Keratinocyte (primary cell): ENCODE measurements around the gene GALNT14. TPM values are rescaled to one million over a fixed set of nuclear protein-coding genes. Genes with fewer than 3 reads are reported as not detected.

ENCODE experiments used
- DNase-seq: peaks from one replicate; pipeline ENCODE4 v3.0.0-alpha.2; 2011; ENCODE audit warnings: low read depth, missing footprints, low spot score
- FAIRE-seq: peaks from 2 replicates; lab custom pipeline; 2011; peaks lifted over from hg19 to GRCh38; lab: Jason Lieb, UNC
- H2AFZ ChIP-seq: 2 replicates; pipeline ENCODE4 v1.6.0; 2012; ENCODE audit warnings: low read length, control low read depth, inconsistent platforms; ENCODE audit not compliant: control insufficient read depth
- H3K27ac ChIP-seq: 2 replicates; pipeline ENCODE4 v1.5.1; 2011; ENCODE audit warnings: low read length; ENCODE audit not compliant: control insufficient read depth, insufficient read depth
- H3K27me3 ChIP-seq: 3 replicates; pipeline ENCODE4 v1.6.0; 2011; ENCODE audit warnings: low read length; ENCODE audit not compliant: control insufficient read depth, insufficient read depth; ENCODE audit errors: extremely low read depth
- H3K36me3 ChIP-seq, 2 experiments: 2 replicates in 1 of 2; 3 replicates in 1 of 2; pipeline ENCODE4 v1.5.1; 2011; ENCODE audit warnings: low read length in 2 of 2, mild to moderate bottlenecking in 1 of 2; ENCODE audit not compliant: control insufficient read depth in 2 of 2, insufficient read depth in 2 of 2; ENCODE audit errors: extremely low read depth in 1 of 2
- H3K4me1 ChIP-seq: 3 replicates; pipeline ENCODE4 v1.5.1; 2011; ENCODE audit warnings: low read length; ENCODE audit not compliant: control insufficient read depth, insufficient read depth; ENCODE audit errors: extremely low read depth
- H3K4me2 ChIP-seq: 3 replicates; pipeline ENCODE4 v1.6.0; 2011; ENCODE audit warnings: low read depth, low read length; ENCODE audit not compliant: control insufficient read depth, insufficient read depth; ENCODE audit errors: extremely low read depth
- H3K4me3 ChIP-seq, 3 experiments: fragments of 200-600 bp in 1 of 3; sonication (generic) in 1 of 3; 2 replicates in 2 of 3; 3 replicates in 1 of 3; pipeline ENCODE4 v1.5.1; 2011 to 2016; ENCODE audit warnings: low read length in 3 of 3, mild to moderate bottlenecking in 3 of 3, control low read depth in 2 of 3, inconsistent platforms in 1 of 3, low read depth in 1 of 3, mixed read lengths in 1 of 3, mixed run types in 1 of 3, moderate library complexity in 1 of 3; ENCODE audit not compliant: control insufficient read depth in 2 of 3, insufficient read depth in 2 of 3; ENCODE audit errors: extremely low read depth in 1 of 3
- H3K79me2 ChIP-seq: 2 replicates; pipeline ENCODE4 v1.6.0; 2012; ENCODE audit warnings: low read length; ENCODE audit not compliant: control insufficient read depth, insufficient read depth
- H3K9ac ChIP-seq: 3 replicates; pipeline ENCODE4 v1.6.0; 2011; ENCODE audit warnings: low read length; ENCODE audit not compliant: control insufficient read depth, insufficient read depth; ENCODE audit errors: extremely low read depth
- H3K9me1 ChIP-seq: 3 replicates; pipeline ENCODE4 v1.6.0; 2011; ENCODE audit warnings: low read length; ENCODE audit not compliant: control insufficient read depth, insufficient read depth; ENCODE audit errors: extremely low read depth
- H3K9me3 ChIP-seq: 2 replicates; pipeline ENCODE4 v1.5.1; 2012; ENCODE audit warnings: low read depth, low read length; ENCODE audit not compliant: control insufficient read depth
- H4K20me1 ChIP-seq: 3 replicates; pipeline ENCODE4 v1.6.0; 2011; ENCODE audit warnings: low read length; ENCODE audit not compliant: control insufficient read depth, insufficient read depth; ENCODE audit errors: extremely low read depth
- CTCF ChIP-seq, 3 experiments: IDR thresholded peaks in 1 of 3; conservative IDR thresholded peaks in 1 of 3; optimal IDR thresholded peaks in 1 of 3; 2 replicates in 2 of 3; 3 replicates in 1 of 3; pipeline versions ENCODE3 to v1.5.1; 2011; ENCODE audit warnings: low read length in 3 of 3, mild to moderate bottlenecking in 3 of 3, moderate library complexity in 2 of 3, control low read depth in 1 of 3, inconsistent platforms in 1 of 3; ENCODE audit not compliant: insufficient read depth in 2 of 3; ENCODE audit errors: extremely low read depth in 1 of 3
- EZH2 ChIP-seq: IDR thresholded peaks from one replicate; pipeline ENCODE4 v1.6.1; 2012; ENCODE audit warnings: inconsistent platforms, mild to moderate bottlenecking, low read length, moderate library complexity
- dilution Hi-C: fragments of 300-500 bp; cut with MboI; formaldehyde crosslinking; loops from one replicate; pipeline ENCODE4 v1.7.0; 2020; ENCODE audit warnings: low sequenced_read_pairs; ENCODE audit not compliant: extremely low pct_ligation_motif_present
- polyA plus RNA-seq, 5 experiments: library from polyadenylated mRNA; depleted of rRNA in 3 of 5; stranded (reverse) in 3 of 5; stranded (forward) in 1 of 5; unstranded in 1 of 5; fragments of >200 nt; gene quantifications; 1 replicate in 1 of 5; 2 replicates in 3 of 5; 3 replicates in 1 of 5; pipeline versions ENCODE4 v1.2.1 to v1.2.3, GENCODE V29; 2011 to 2012; ENCODE audit warnings: missing spikeins in 2 of 5, low read depth in 1 of 5, low replicate concordance in 1 of 5

The GALNT14 gene
- polyA plus RNA-seq, 1 donor (not counting 4 experiments of a cell fraction or from before 2014, with no cell fraction given): 27.4 TPM

- dilution Hi-C loops: no loop called here
- FAIRE-seq: no peak
- H3K9me1 ChIP-seq: no peaks in the 10 kb centered on the region
Observed at GRCh38 chr2:30932870-30933269, 205.4 kb downstream of the GALNT14 start.

GRCh38 chr2:30931841-30932407 lies 206.3 kb downstream of the GALNT14 start:
- no peak overlapping the region for H2AFZ ChIP-seq
- no peak overlapping the region for H3K4me3 ChIP-seq
- H3K9me3 ChIP-seq: no peaks in the 10 kb centered on the region
- no peaks in the 10 kb centered on the region for H4K20me1 ChIP-seq
- no peaks in the 10 kb centered on the region for H3K27me3 ChIP-seq
- peaks cover 0 to 3% of the 10 kb centered on the region in 2 experiments for H3K36me3 ChIP-seq
- TF ChIP-seq CTCF (optimal IDR thresholded peaks at IDR 0.05 in 1 of 3, IDR thresholded peaks at IDR 0.05 in 1 of 3, conservative IDR thresholded peaks at IDR 0.05 in 1 of 3; ENCODE audit: extremely low read depth in 1 of 3, insufficient read depth in 2 of 3, low read length in 3 of 3) (no peak), EZH2 (no peak)
- no peak for FAIRE-seq
- no peaks in the 10 kb centered on the region for H3K4me1 ChIP-seq
- DNase-seq: no peak
- H3K9me1 ChIP-seq: no peaks in the 10 kb centered on the region
- dilution Hi-C loops: no loop called here
- H3K4me2 ChIP-seq: no peak overlapping the region
- H3K27ac ChIP-seq: no peak overlapping the region
- H3K9ac ChIP-seq: no peak overlapping the region
- H3K79me2 ChIP-seq: no peaks in the 10 kb centered on the region

More at GRCh38 chr2:30932870-30933269, 205.4 kb downstream of the GALNT14 start:
- H3K4me3 ChIP-seq: no peak overlapping the region
- no peaks in the 10 kb centered on the region for H3K27me3 ChIP-seq
- H2AFZ ChIP-seq: no peak overlapping the region
- H4K20me1 ChIP-seq: no peaks in the 10 kb centered on the region
- no peak overlapping the region for H3K27ac ChIP-seq
- H3K9me3 ChIP-seq: no peaks in the 10 kb centered on the region
- DNase-seq: no peak
- no peaks in the 10 kb centered on the region for H3K79me2 ChIP-seq
- no peak overlapping the region for H3K4me2 ChIP-seq
- H3K36me3 ChIP-seq: peaks cover 0 to 2% of the 10 kb centered on the region in 2 experiments
- no peak for TF ChIP-seq CTCF (optimal IDR thresholded peaks at IDR 0.05 in 1 of 3, IDR thresholded peaks at IDR 0.05 in 1 of 3, conservative IDR thresholded peaks at IDR 0.05 in 1 of 3; ENCODE audit: extremely low read depth in 1 of 3, insufficient read depth in 2 of 3, low read length in 3 of 3)
- TF ChIP-seq EZH2: no peak
- H3K9ac ChIP-seq: no peak overlapping the region
- H3K4me1 ChIP-seq: no peaks in the 10 kb centered on the region
